ENCODE data around the gene UGT8.

The UGT8 gene

DNA sequence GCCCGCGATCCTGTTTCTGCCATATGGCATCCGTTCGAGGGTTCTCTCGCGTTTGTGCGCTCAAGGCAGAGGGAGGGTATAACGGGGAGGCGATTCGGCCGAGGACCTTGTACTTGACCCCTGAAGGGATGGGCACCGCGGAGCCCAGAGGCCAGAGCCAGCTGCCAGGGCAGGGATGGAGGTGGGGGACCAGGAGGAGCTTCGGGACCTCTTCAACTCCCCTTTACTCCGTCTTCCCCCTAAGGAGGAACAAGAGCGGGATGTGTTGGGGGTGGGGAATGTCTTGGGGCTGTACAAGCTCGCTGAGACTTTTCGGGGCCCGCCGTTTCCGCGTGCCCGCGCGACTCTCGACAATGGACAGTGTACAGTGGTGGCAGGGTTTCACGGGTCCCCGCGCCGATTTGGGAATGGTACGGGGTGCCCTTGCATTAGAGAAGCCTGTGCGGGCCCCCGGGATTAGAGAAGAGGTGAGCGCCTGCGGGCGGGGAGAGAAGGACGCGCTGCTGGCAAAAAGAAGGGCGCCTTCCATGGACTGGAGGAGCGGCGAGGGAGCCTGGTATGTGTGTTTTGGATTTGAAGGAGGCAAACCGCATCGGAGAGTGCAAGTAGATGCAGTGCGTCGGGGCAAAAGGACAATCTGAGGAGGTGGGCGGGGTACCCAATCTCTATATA lies 760 bp downstream of the UGT8 start (continued):
- TF ChIP-seq, protein P1, sequence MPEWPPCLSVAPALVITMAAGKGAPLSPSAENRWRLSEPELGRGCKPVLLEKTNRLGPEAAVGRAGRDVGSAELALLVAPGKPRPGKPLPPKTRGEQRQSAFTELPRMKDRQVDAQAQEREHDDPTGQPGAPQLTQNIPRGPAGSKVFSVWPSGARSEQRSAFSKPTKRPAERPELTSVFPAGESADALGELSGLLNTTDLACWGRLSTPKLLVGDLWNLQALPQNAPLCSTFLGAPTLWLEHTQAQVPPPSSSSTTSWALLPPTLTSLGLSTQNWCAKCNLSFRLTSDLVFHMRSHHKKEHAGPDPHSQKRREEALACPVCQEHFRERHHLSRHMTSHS (tag by site-specific recombination; IDR thresholded peaks at IDR 0.05) = no peak
- TF ChIP-seq ZXDB (tag by site-specific recombination; IDR thresholded peaks at IDR 0.05) = no peak
- TF ChIP-seq SCRT1 (tag by site-specific recombination; IDR thresholded peaks at IDR 0.05; ENCODE audit: borderline replicate concordance) = no peak
- no peak for TF ChIP-seq ZFP69B (tag by site-specific recombination; IDR thresholded peaks at IDR 0.05)
- no peak for TF ChIP-seq ZNF785 (tag by site-specific recombination; IDR thresholded peaks at IDR 0.05)
- TF ChIP-seq RBAK (tag by site-specific recombination; IDR thresholded peaks at IDR 0.05) = no peak
- no peak for TF ChIP-seq ZNF624 (tag by site-specific recombination; IDR thresholded peaks at IDR 0.05)
- TF ChIP-seq ZNF223 (tag by site-specific recombination; IDR thresholded peaks at IDR 0.05) = no peak
- no peak for TF ChIP-seq KLF7 (tag by site-specific recombination; IDR thresholded peaks at IDR 0.05; ENCODE audit: borderline replicate concordance)
- TF ChIP-seq ZNF174 (tag by site-specific recombination; IDR thresholded peaks at IDR 0.05) = no peak
- 0 out of 2 replicates have a peak, but pooled peaks have one; percentile 50 for TF ChIP-seq ZBTB48 (tag by site-specific recombination; IDR thresholded peaks at IDR 0.05)
- no peak for TF ChIP-seq ZNF155 (tag by site-specific recombination; IDR thresholded peaks at IDR 0.05)
- TF ChIP-seq ZNF121 (tag by site-specific recombination; IDR thresholded peaks at IDR 0.05) = no peak
- no peak for TF ChIP-seq KLF8 (tag by site-specific recombination; IDR thresholded peaks at IDR 0.05)
- TF ChIP-seq ZSCAN23 (tag by site-specific recombination; IDR thresholded peaks at IDR 0.05) = no peak
- no peak for TF ChIP-seq PRDM1 (tag by site-specific recombination; IDR thresholded peaks at IDR 0.05)
- no peak for TF ChIP-seq KLF10 (tag by site-specific recombination; IDR thresholded peaks at IDR 0.05)
- no peak for TF ChIP-seq ZNF792 (tag by site-specific recombination; IDR thresholded peaks at IDR 0.05)
- TF ChIP-seq MZF1 (tag by site-specific recombination; IDR thresholded peaks at IDR 0.05; ENCODE audit: borderline replicate concordance) = peak; percentile 54; the same call in 1 of the 2 replicates
- TF ChIP-seq, protein P2, sequence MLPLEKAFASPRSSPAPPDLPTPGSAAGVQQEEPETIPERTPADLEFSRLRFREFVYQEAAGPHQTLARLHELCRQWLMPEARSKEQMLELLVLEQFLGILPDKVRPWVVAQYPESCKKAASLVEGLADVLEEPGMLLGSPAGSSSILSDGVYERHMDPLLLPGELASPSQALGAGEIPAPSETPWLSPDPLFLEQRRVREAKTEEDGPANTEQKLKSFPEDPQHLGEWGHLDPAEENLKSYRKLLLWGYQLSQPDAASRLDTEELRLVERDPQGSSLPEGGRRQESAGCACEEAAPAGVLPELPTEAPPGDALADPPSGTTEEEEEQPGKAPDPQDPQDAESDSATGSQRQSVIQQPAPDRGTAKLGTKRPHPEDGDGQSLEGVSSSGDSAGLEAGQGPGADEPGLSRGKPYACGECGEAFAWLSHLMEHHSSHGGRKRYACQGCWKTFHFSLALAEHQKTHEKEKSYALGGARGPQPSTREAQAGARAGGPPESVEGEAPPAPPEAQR (tag by site-specific recombination; IDR thresholded peaks at IDR 0.05) = no peak

DNA sequence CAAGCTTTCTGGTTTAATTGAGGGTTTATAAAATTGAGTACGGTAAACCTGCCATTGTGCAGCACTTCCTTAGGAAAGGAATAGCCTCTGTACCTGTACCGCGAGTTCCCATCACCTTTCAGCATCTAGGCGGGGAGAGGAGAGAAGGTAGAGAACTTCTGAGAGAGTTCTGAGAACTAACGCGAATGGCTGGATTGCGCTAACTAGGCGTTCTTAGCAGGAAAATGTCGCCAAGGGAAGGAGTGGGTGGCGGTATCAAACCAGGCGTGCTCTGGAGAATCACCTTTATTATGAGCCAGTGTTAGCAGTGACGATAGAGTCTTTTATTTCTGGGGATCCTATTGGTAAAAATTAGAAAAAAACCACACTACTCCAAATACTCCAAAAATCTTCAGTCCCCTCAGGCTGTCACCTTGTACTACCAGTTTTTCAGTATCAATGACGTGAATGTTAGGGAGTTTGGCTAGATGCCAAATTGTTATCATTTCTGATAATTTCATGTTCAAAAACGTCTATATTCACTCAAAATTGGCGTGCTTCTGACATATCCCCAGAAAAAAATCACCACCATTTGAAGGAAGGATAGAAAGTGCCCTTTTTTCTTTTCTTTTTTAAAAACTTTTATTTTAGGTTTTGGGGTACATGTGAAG lies 1.4 kb downstream of the UGT8 start:
- peak overlapping the region; percentile 79; the same call in 1 of the 2 replicates for H3K27ac ChIP-seq (ENCODE audit: extremely low read depth, low read depth, low read length)
- peak overlapping the region; percentile 79 for H3K4me3 ChIP-seq (ENCODE audit: low read depth, low read length)
- H3K36me3 ChIP-seq (ENCODE audit: control insufficient read depth in 2 of 2, insufficient read depth in 1 of 2, low read length in 2 of 2) = no peaks in the 10 kb centered on the region
- ChIA-PET CTCF (no interaction called here), POLR2A (no interaction called here)
- no peaks in the 10 kb centered on the region for H3K9me3 ChIP-seq (ENCODE audit: control insufficient read depth, insufficient read depth, low read depth, low read length)
- H3K4me1 ChIP-seq (ENCODE audit: control insufficient read depth, insufficient read depth, low read length) = peaks cover 4% of the 10 kb centered on the region; the same call in 1 of the 2 replicates
- no peak for TF ChIP-seq ZNF341 (tag by site-specific recombination; IDR thresholded peaks at IDR 0.05; ENCODE audit: low read depth)
- peak; percentile 0; the same call in 1 of the 2 replicates for TF ChIP-seq ZBTB20 (tag by site-specific recombination; IDR thresholded peaks at IDR 0.05)
- TF ChIP-seq ZNF10 (tag by site-specific recombination; IDR thresholded peaks at IDR 0.05) = no peak
- peak; percentile 47 for TF ChIP-seq PRDM1 (tag by site-specific recombination; IDR thresholded peaks at IDR 0.05)
- no peak for TF ChIP-seq PATZ1 (tag by site-specific recombination; IDR thresholded peaks at IDR 0.05)
- TF ChIP-seq, protein P3, sequence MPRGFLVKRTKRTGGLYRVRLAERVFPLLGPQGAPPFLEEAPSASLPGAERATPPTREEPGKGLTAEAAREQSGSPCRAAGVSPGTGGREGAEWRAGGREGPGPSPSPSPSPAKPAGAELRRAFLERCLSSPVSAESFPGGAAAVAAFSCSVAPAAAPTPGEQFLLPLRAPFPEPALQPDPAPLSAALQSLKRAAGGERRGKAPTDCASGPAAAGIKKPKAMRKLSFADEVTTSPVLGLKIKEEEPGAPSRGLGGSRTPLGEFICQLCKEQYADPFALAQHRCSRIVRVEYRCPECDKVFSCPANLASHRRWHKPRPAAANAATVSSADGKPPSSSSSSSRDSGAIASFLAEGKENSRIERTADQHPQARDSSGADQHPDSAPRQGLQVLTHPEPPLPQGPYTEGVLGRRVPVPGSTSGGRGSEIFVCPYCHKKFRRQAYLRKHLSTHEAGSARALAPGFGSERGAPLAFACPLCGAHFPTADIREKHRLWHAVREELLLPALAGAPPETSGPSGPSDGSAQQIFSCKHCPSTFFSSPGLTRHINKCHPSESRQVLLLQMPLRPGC (tag by site-specific recombination; IDR thresholded peaks at IDR 0.05) = no peak
- no peak for TF ChIP-seq ZFP69B (tag by site-specific recombination; IDR thresholded peaks at IDR 0.05)
- TF ChIP-seq ZNF629 (tag by site-specific recombination; IDR thresholded peaks at IDR 0.05) = peak; percentile 36
- peak; percentile 36; the same call in 1 of the 2 replicates for TF ChIP-seq ZFHX2 (tag by site-specific recombination; conservative IDR thresholded peaks at IDR 0.05)
- TF ChIP-seq ZNF155 (tag by site-specific recombination; IDR thresholded peaks at IDR 0.05) = no peak
- TF ChIP-seq ZNF23 (tag by site-specific recombination; IDR thresholded peaks at IDR 0.05; ENCODE audit: borderline replicate concordance) = no peak
- 0 out of 2 replicates have a peak, but pooled peaks have one; percentile 27 for TF ChIP-seq ZNF660 (tag by site-specific recombination; IDR thresholded peaks at IDR 0.05)
- peak; percentile 26; the same call in 1 of the 2 replicates for TF ChIP-seq EGR2 (tag by site-specific recombination; IDR thresholded peaks at IDR 0.05; ENCODE audit: low read depth)
- no peak for TF ChIP-seq ZNF654 (tag by site-specific recombination; IDR thresholded peaks at IDR 0.05; ENCODE audit: low read depth)

Measured in HEK293 (cell line).